B cell (primary cell): ENCODE data around the gene GSX2. TPM values are rescaled to one million over a fixed set of nuclear protein-coding genes. Genes with fewer than 3 reads are reported as not detected.

Experiments used
- ATAC-seq: fragments of 200-7000 bp; cut with Tn5 transposase; one replicate; pipeline ENCODE4 v1.10.0; 2021; ENCODE audit warnings: low read depth, mild to moderate bottlenecking, moderate number of reproducible peaks, moderate library complexity
- CTCF ChIA-PET: fragments of 350-600 bp; sonication (Branson Sonifier 250); formaldehyde crosslinking; loops from one replicate; lab custom pipeline; 2021; ENCODE audit warnings: antibody characterized with exemption, inconsistent platforms; lab: Charles Lee
- POLR2A ChIA-PET: fragments of 350-600 bp; sonication (Branson Sonifier 250); formaldehyde crosslinking; loops from one replicate; lab custom pipeline; 2021; ENCODE audit warnings: antibody characterized with exemption; lab: Charles Lee
- DNase-seq: peaks from one replicate; pipeline ENCODE4 v3.0.0; 2013
- H2AFZ ChIP-seq: 2 replicates; pipeline ENCODE4 v1.6.1; 2012; ENCODE audit warnings: mild to moderate bottlenecking, low read depth, low read length; ENCODE audit not compliant: insufficient read depth, poor library complexity, severe bottlenecking
- H3K27ac ChIP-seq, 2 donors: 1 replicate in 1 of 2; 2 replicates in 1 of 2; pipeline ENCODE4 v1.5.1; 2012 to 2013; ENCODE audit warnings: low read length in 2 of 2, mild to moderate bottlenecking in 2 of 2, moderate library complexity in 1 of 2
- H3K27me3 ChIP-seq, 4 experiments: fragments of 200-600 bp in 1 of 4; sonication (generic) in 1 of 4; replicated peaks in 1 of 4; 1 replicate in 2 of 4; 2 replicates in 2 of 4; pipeline versions ENCODE4 v1.6.1 to v1.7.0; 2013 to 2016; ENCODE audit warnings: low read length in 3 of 4, mild to moderate bottlenecking in 2 of 4, mixed read lengths in 1 of 4, moderate library complexity in 1 of 4; ENCODE audit not compliant: insufficient read depth in 4 of 4, control insufficient read depth in 3 of 4; ENCODE audit errors: control extremely low read depth in 1 of 4
- H3K36me3 ChIP-seq, 2 experiments: replicated peaks in 1 of 2; 1 replicate in 1 of 2; 2 replicates in 1 of 2; pipeline versions ENCODE4 v1.6.1 to v1.7.1; 2013; ENCODE audit warnings: low read length in 1 of 2; ENCODE audit not compliant: insufficient read depth in 2 of 2, control insufficient read depth in 1 of 2; ENCODE audit errors: control extremely low read depth in 1 of 2, extremely low read depth in 1 of 2
- H3K4me1 ChIP-seq, 2 donors: fragments of 200-600 bp in 1 of 2; sonication (generic) in 1 of 2; 1 replicate in 1 of 2; 2 replicates in 1 of 2; pipeline versions ENCODE4 v1.5.1 to v1.6.1; 2013 to 2017; ENCODE audit warnings: low read length in 2 of 2; ENCODE audit not compliant: control insufficient read depth in 2 of 2, insufficient read depth in 2 of 2
- H3K4me2 ChIP-seq: replicated peaks from 2 replicates; pipeline ENCODE3; 2012; ENCODE audit warnings: mild to moderate bottlenecking, low read depth, low read length; ENCODE audit not compliant: poor library complexity, severe bottlenecking
- H3K4me3 ChIP-seq, 5 experiments: fragments of 200-600 bp in 1 of 5; sonication (generic) in 1 of 5; 1 replicate in 3 of 5; 2 replicates in 2 of 5; pipeline versions ENCODE4 v1.5.1 to v1.7.0; 2011 to 2016; ENCODE audit warnings: low read length in 4 of 5, mild to moderate bottlenecking in 4 of 5, low read depth in 2 of 5, control low read depth in 1 of 5, moderate library complexity in 1 of 5; ENCODE audit not compliant: insufficient read depth in 1 of 5; ENCODE audit errors: control extremely low read depth in 1 of 5, extremely low read depth in 1 of 5
- H3K79me2 ChIP-seq: fragments of 200-600 bp; sonication (generic); one replicate; pipeline ENCODE4 v1.6.0; 2016; ENCODE audit warnings: low read length; ENCODE audit not compliant: control insufficient read depth, insufficient read depth
- H3K9ac ChIP-seq: fragments of 200-600 bp; sonication (generic); 2 replicates; pipeline ENCODE4 v1.6.1; 2017; ENCODE audit warnings: mild to moderate bottlenecking, low read length, moderate library complexity
- H3K9me3 ChIP-seq, 3 donors: one replicate each; pipeline versions ENCODE4 v1.6.1 to v1.7.1; 2013; ENCODE audit warnings: low read length in 2 of 3; ENCODE audit not compliant: control insufficient read depth in 2 of 3, insufficient read depth in 1 of 3; ENCODE audit errors: control extremely low read depth in 1 of 3
- H4K20me1 ChIP-seq: 2 replicates; pipeline ENCODE4 v1.6.0; 2012; ENCODE audit warnings: mild to moderate bottlenecking, low read length; ENCODE audit not compliant: insufficient read depth, control insufficient read depth, poor library complexity, severe bottlenecking
- H3K27ac Mint-ChIP-seq: one replicate; pipeline ENCODE4 v1.8.0; 2021; ENCODE audit warnings: mixed read lengths
- H3K27me3 Mint-ChIP-seq: one replicate; pipeline ENCODE4 v1.8.0; 2021; ENCODE audit warnings: mixed read lengths
- H3K4me1 Mint-ChIP-seq: one replicate; pipeline ENCODE4 v1.8.0; 2021; ENCODE audit warnings: mixed read lengths
- H3K4me3 Mint-ChIP-seq: one replicate; pipeline ENCODE4 v1.8.0; 2021; ENCODE audit warnings: mixed read lengths
- H3K9me3 Mint-ChIP-seq: one replicate; pipeline ENCODE4 v1.8.0; 2022; ENCODE audit warnings: mixed read lengths; ENCODE audit not compliant: insufficient read depth
- CTCF ChIP-seq: fragments of 200-600 bp; IDR thresholded peaks from one replicate; pipeline ENCODE4 v1.8.0; 2022; ENCODE audit warnings: antibody characterized with exemption, mild to moderate bottlenecking
- EZH2 ChIP-seq: IDR thresholded peaks from 2 replicates; pipeline ENCODE4 v1.6.1; 2012; ENCODE audit warnings: borderline replicate concordance, low read depth, mild to moderate bottlenecking, moderate library complexity, low read length; ENCODE audit not compliant: insufficient read depth, poor library complexity, severe bottlenecking
- WGBS: methylation state at CpG from one replicate; pipeline ENCODE4 v1.1.5; 2013; ENCODE audit warnings: missing lambda C conversion rate; ENCODE audit not compliant: insufficient coverage; 5-methylcytosine and 5-hydroxymethylcytosine counted together
- intact Hi-C: fragments of 100-400 bp; cut with micrococcal nuclease; formaldehyde crosslinking; loops from one replicate; pipeline ENCODE4 v1.10.0; 2022
- polyA plus RNA-seq: library from polyadenylated mRNA; depleted of rRNA; stranded (reverse); fragments of >200 nt; gene quantifications from 2 replicates; pipeline ENCODE4 v1.2.3, GENCODE V29; 2012
- total RNA-seq, 2 donors: library from RNA; stranded (reverse); fragments of 120-200 nt in 1 of 2; gene quantifications; 1 replicate in 1 of 2; 2 replicates in 1 of 2; pipeline versions ENCODE4 v1.2.3 to v1.2.4, GENCODE V29; 2013 to 2022

The GSX2 gene
- total and polyA plus RNA-seq, 2 donors (not counting 1 experiment from before 2014, with no cell fraction given): 0.34 to 0.47 TPM

- intact Hi-C loops: loop anchor here (1.0 kb wide), 1 partner anchor 28 kb away; the partner anchor contains the start of gene CHIC2
- Mint-ChIP-seq H3K4me3 (peak overlapping the region; percentile 89), H3K27me3 (peaks cover 81% of the 10 kb centered on the region), H3K27ac (peak overlapping the region; percentile 28), H3K4me1 (peaks cover 33% of the 10 kb centered on the region), H3K9me3 (peaks cover 3% of the 10 kb centered on the region)
- Histone ChIP-seq H3K9me3 (peaks cover 0 to 29% (median 0%) of the 10 kb centered on the region in 3 donors), H4K20me1 (no peaks in the 10 kb centered on the region), H3K36me3 (no peaks in the 10 kb centered on the region), H2AFZ (peak overlapping the region; percentile 83), H3K4me1 (peaks cover 33% of the 10 kb centered on the region in 2 donors), H3K27ac (no peak overlapping the region), H3K4me2 (peak overlapping the region; percentile 87), H3K4me3 (peak overlapping the region in 4 of 5 experiments; percentile 41 to 59 (median 53)), H3K9ac (peak overlapping the region; percentile 59), H3K27me3 (peaks cover 0 to 73% (median 63%) of the 10 kb centered on the region in 4 experiments), H3K79me2 (no peaks in the 10 kb centered on the region)
- TF ChIP-seq EZH2: peak; percentile 39
- no peak for TF ChIP-seq CTCF
- ChIA-PET POLR2A (interaction anchor here (1.1 kb wide), 1 partner anchor 26 kb away, joined by 3 read pairs; no protein-coding TSS in a partner anchor), CTCF (no interaction called here)
- DNase-seq: peak; percentile 47
- WGBS: 18% methylated on average over 7 of the region's 13 CpGs
- ATAC-seq: no peak
These were observed 7.3 kb upstream of the GSX2 start for GRCh38 chr4:54092405-54093323.
